Stimulated activated CD4-positive, alpha-beta T cell treated with anti-CD3 and anti-CD28 coated beads, Interleukin-4, amount 100 ng/mL, for 24 hours (primary cell): ENCODE data around the gene WFDC2.
A peak's percentile ranks its signal among the peaks of the same experiment; 100 is the strongest.
"Not testable (repeated sequence)": the region's sequence is repeated elsewhere in the genome, so short reads cannot be mapped to it uniquely, and the experiment has no call there.

ENCODE experiments used
- DNase-seq: peaks from one replicate; pipeline ENCODE4 v3.0.0-alpha.2; 2020

WFDC2 gene

DNA sequence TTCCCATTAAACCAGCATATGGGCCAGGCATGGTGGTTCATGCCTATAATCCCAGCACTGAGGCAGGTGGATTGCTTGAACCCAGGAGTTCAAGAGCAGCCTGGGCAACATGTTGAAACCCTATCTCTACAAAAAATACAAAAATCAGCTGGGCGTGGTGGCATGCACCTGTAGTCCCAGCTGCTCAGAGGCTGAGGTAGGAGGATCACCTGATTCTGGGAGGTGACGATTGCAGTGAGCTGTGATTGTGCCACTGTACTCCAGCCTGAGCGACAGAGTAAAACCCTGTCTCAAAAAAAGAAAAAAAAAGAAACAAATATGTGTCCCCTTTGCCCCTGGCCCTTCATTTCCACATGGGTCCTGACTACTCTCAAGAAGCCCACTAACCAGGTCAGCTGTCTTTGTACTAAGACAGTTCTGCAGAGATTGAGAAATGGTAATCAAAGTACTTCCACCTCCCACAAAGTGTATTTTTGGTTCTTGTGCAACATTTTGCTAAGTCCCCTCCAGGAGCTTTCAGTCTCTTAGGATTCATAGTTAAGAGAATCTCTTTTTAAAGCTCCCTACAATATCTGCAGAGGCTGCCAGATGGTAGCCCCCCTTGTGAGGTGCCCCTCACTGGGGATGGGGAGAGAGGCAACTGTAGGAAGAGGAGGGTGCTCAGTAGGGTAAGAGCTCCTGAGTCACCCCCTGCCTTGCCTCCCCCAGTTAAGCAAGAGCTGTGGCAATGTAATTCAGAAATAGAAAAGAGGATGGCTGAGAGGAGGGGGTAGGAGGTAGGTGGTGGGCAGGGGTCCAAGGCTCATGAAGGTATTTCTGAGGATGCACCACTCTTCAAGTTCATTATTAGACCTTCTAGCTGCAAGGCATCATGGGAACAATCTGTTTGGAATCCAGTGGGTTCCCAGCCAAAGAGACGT is 16.5 kb upstream of the WFDC2 start:
- DNase-seq, result no peak

DNA sequence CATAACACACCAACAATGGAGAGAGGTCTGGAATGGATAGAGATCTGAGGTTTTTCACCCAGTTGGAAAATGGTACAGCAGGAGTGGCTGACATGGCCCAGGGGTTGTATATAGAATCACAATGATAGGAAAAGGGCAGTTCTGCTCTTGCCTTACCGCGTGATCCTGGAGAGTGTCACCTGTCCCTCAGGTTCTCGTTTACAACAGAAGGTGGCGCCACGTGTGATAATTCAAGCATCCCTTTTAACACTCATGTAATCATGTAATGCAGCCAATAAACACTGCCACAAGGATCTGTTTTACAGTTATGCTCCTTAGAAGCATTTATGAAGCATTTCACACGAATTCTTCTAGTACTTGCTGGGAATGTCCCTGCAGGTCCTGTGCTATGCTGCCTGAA is 12.9 kb upstream of the WFDC2 start:
- peak; percentile 32 for DNase-seq

DNA sequence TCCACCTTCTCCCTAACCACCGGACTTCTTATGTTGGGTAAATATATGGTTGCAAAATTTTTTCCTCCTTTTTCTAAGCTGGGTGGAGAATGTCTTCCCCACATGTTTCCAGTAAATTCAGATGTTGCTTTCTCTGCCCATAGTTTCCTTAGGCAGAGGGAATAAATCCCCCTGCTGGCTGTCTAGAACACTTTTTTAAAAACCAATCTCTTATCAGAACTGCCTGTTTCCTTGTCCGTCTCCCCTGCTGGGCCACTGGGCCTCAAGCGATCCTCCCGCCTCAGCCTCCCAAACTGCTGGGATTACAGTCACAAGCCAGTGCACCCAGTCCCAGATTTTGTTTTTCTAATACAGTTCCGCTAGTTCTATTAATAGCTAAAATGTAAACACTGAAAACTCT is 9.9 kb upstream of the WFDC2 start:
- no peak for DNase-seq

DNA sequence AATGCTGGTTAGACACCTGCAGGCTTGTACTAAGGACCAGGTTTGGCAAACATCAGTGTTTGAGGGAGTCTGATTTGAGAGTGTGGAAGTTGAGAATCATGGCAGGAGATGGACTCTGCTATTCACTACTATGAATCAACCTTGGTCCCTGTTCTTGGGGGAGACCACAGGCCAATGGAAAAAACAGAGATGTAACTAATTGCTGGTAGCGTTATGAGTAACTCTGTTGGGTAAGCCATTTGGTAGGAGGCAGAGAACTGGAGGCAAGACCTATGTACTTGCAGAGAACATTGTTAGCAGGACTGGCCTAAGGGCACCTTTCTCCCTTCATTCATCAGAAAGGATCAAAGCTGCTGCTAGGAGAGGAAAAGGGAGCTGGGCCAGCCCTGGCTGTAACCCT is 8.3 kb upstream of the WFDC2 start:
- DNase-seq, result no peak

DNA sequence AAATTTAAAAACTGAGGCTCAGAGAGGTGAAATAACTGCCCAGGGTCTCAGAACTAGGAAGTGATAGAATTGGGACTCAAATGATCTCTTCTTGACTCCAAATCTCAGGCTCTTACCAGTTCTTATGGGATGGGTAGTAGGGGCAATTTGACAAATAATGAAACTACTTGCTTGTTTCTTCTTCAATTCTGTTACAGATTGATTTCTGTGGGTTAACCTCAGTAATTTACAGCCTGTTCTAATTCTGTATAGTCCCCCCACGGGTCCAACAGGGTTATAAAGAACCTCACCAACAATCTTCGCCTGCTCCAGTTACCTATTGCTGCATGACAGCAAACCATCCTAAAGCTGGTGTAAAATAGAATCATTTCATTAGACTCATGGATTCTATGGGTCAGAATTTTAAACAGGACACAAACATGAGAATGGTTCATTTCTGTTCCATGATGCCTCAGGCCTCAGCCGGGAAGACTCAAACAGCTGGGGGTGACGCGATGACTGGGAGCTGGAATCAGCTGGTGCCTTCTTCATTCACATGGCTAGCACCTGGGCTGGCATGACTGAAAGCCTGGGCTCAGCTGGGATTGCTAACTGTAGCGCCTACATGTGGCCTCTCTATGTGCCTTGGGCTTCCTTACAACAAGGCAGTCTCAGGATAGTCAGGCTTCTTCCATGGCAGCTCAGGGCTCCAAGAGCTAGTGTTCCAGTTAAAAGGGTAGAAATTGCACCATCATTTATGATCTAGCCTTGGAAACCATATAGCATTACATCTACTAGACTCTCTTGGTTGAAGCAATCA is 6.6 kb upstream of the WFDC2 start:
- DNase-seq, result no peak

DNA sequence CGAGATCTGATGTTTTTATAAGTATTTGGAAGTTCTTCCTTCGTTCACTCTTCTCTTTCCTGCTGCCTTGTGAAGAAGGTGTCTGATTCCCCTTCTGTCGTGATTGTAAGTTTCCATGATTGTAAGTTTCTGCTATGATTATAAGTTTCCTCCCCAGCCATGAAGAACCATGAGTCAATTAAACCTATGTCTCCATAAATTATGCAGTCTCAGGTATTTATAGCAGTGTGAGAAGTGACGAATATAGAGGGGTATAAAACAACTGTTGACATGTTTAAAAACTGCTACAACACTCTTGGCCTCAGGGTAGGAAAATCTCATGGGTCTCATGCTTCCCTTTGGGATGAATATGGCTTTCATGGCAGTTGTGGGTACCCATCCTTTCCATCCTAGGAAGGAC is 5.8 kb upstream of the WFDC2 start:
- DNase-seq, result no peak

DNA sequence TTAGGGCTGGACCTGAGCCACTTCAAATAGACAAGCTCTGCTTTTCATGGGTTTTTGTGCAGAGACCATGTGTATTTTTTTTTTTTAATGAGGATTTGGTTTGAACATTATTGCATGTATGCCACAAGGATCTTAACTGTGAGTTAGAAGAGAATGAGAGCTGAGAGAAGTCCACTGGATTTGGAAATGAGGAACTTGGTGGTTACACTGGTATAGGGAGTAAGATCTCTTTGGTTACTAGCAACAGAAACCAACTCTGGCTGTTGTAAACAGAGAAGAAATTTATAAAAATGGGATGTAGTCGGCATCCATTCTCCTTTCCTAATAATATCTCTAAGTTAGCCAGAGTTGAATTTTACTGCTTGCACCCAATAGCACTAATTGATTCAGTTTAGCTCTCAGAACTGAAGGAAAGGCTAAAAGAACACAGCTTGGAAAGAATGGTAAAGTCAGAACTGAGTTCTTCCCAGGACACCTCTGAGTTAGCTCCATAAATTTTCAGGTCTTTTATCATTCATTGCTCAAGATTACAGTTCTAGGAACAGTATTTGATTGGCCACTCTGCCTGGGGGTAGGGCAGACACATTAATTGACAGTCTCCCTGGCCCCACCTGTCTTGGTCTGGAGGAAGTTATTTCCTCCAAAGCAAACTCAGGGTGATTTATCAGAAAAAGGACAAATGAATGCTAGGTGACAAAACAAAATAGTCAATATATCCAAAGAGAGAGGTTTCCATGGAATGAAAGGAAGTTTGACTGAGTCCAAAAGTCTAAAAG is 3.9 kb upstream of the WFDC2 start:
- no peak for DNase-seq

DNA sequence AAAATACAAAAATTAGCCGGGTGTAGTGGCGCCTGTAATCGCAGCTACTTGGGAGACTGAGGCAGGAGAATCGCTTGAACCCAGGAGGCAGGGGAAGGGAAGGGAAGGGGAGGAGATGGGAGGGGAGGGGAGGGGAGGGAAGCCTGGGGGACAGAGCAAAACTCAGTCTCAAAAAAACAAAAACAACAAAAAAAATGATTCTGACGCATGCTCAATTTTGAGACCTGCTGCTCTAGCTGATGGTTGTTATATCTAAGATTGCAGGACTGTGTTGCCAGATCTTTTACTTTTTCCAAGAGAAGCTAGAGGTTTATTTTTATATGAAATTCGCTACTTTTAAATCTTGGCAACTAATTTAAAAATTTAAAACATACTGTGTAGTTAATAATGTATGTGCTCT is 2.4 kb upstream of the WFDC2 start:
- no peak for DNase-seq

DNA sequence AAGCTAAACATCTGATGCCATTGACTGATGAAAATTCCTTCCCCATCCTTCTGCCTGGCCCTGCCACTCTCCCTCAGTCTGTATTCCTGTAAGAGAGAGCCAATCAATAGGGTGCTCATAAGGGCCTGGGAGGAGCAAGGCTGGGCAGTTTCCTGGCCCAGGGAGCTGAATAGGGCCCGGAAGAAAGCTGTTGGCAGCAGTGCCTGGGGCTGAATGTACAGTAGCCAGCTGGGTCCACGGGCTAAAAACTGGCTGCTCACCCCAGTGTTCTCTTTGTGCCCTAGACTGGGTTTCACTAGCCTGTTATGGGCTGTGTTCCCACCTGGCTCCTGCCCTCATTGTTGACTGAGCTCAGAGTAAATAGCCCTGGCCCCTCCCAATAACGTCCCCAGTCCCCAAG is 1.7 kb upstream of the WFDC2 start:
- no peak for DNase-seq

DNA sequence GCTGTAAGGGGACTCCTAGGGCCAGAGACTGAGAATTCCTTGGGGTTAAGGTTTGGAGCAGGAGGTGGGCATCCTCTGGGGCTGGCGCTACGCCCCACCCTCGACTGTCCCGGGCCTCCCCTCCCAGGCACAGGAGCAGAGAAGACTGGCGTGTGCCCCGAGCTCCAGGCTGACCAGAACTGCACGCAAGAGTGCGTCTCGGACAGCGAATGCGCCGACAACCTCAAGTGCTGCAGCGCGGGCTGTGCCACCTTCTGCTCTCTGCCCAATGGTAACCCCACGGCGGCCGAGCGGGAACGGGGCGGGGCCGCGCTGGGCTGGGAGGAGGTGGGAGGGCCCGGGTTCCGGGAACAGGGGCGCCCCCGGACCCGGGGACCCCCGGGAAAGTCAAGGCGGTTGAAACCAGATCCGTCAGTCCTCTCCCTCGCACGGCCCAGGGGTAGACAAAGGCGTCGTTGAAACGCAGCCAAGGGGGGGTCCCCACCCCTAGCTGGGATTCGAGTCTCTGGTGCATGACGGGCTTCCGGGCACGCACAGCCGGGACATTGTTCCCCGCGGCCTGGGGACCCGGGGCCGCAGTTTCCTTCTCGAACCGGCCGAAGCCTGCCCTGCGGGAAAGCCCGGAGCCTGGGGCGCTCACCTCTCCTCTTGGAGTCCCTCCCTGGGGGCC is 844 bp downstream of the WFDC2 start:
- peak; percentile 7 for DNase-seq

DNA sequence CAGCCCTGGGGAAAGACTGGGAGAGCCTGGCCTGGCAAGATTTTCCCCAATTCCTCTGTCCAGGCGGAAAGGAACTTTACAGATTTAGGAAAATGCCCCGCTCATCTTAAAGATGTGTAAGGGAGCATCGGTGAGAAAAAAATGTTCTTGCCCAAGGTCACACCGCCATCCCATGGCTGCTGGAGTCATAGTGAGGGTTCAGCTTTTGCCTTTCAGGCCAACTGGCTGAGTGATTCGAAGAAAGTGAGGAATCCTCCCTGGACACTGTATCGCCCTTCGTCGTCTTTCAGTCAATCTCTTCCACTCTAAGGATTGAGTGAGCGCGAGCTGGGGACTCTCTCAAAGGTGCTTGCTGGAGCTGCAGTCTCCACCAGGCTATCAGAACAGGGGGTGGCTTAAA is 1.4 kb downstream of the WFDC2 start:
- DNase-seq, result no peak

DNA sequence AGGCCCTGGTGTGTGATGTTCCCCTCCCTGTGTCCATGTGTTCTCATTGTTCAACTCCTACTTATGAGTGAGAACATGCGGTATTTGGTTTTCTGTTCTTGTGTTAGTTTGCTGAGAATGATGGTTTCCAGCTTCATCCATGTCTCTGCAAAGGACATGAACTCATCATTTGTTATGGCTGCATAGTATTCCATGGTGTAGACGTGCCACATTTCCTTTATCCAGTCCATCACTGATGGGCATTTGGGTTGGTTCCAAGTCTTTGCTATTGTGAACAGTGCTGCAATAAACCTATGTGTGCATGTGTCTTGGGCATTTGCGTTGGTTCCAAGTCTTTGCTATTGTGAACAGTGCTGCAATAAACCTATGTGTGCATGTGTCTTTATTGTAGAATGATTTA is 2.7 kb downstream of the WFDC2 start:
- DNase-seq, result not testable (repeated sequence)

DNA sequence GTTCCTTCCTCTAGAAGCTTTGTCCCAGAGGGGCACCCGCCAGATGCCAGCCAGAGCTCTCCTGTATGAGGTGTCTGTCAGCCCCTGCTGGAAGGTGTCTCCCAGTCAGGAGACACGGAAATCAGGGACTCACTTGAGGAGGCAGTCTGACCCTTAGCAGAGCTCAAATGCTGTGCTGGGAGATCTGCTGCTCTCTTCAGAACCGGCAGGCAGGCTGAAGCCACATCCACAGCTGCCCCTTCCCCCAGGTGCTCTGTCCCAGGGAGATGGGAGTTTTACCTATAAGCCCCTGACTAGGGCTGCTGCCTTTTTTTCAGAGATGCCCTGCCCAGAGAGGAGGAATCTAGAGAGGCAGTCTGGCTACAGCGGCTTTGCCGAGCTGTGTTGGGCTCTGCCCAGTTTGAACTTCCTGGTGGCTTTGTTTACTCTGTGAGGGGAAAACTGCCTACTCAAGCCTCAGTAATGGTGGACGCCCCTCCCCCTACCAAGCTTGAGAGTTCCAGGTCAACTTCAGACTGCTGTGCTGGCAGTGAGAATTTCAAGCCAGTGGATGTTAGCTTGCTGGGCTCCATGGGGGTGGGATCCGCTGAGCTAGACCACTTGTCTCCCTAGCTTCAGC is 8.1 kb downstream of the WFDC2 start:
- DNase-seq, result not testable (repeated sequence)

DNA sequence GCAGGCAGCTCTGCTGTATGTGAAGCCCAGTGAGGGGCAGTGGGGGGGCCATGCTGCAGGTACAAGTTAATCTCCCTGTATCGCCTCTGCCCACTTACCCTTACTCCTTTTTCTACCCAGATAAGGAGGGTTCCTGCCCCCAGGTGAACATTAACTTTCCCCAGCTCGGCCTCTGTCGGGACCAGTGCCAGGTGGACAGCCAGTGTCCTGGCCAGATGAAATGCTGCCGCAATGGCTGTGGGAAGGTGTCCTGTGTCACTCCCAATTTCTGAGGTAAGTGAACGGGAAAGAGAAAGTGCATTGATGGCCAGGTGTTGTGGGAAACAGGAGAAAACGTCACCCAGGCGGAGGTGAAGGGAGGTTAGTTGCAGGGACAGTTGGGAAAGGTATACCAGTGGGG is 10.3 kb downstream of the WFDC2 start:
- DNase-seq, result no peak

DNA sequence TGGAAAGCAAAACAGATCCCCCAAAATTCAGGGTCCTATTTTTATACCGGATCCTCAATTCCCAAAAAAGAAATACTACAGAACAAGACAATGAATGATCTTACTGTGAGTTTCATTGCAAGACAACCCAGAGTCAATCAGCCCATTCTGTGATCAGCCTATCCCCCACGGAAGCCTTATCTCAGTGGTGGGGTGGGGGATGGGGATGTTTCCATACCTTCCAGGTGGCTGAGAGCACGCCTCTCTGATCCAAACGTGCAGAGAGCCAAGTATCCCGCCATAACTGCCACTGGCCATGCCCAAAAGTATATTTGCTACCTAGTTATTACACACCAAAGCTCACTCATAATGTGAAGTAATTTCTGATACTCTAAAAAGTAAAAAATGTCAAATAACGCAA is 15.1 kb downstream of the WFDC2 start:
- no peak for DNase-seq

DNA sequence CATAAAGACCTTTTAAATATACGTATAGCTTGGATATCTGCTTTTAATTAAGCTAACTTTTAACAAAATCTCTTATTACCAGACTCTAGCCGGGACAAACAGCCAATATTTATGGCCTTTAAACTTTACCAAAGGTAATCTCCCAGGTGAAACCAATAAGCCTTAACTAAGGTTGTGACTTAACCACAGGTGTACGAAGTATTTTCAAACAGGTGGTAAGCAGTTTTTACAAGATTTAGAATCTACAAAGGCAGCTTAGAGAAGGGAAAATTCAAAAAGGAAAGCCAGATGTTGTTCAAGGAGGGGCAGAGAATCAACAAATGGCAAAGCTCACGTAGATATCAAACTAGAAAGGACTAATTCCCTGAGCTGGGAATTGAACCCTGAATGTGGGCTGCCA is 15.8 kb downstream of the WFDC2 start:
- DNase-seq, result no peak

DNA sequence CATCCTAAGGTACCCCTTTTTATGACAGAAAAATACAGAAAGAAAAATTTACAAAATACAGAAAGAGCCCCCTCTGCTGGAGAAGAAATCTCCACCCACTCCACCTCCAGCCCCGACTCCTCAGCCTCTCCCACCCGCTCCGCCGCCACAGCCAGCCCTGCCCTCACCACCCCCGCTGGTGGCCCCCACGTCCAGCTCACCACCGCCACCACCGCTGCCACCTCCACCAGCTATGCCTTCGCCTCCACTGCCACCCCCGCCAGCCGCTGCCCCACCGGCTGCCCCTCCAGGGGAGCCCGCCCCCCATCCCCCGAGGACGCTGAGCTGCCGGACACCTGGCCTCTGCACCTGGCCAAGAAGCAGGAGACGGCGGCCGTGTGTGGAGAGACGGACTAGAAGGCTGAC is 17.7 kb downstream of the WFDC2 start:
- DNase-seq, result no peak

DNA sequence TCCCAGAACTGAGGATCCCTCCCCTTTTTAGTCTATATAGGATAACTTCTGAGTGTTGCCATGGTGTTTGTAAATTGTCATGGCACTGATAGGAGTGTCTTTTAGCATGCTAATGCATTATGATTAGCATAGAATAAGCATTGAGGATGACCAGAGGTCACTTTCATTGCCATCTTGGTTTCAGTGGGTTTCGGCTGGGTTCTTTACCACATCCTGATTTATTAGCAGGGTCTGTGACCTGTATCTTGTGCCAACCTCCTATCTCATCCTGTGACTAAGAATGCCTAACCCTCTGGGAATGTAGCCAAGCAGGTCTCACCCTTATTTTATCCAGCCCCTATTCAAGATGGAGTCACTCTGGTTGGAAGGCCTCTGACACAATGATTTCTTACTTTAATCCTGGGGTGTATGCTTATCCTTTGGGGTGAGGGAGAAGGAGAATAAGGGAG is 19.6 kb downstream of the WFDC2 start:
- no peak for DNase-seq

DNA sequence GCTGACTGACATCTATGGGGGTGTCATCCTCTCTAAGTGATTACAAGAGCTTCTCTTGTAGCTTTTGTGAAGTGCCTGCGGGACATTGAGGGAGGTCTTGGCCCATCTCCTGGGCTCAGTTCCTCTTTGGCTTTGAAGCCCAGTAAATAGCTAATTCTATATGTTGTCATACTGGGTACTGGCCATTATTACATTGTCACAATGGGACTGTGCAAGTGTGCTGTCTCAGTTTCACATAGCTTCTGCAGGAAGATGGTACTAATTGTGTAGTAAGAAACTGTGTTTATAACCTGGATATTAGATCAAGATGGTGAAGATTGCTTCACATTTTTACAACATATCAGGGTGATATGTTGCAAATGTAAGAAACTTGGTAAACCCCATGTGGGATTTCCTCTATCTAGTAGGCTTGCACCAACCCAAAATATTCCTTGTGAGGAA is 26.0 kb downstream of the WFDC2 start:
- DNase-seq, result no peak

DNA sequence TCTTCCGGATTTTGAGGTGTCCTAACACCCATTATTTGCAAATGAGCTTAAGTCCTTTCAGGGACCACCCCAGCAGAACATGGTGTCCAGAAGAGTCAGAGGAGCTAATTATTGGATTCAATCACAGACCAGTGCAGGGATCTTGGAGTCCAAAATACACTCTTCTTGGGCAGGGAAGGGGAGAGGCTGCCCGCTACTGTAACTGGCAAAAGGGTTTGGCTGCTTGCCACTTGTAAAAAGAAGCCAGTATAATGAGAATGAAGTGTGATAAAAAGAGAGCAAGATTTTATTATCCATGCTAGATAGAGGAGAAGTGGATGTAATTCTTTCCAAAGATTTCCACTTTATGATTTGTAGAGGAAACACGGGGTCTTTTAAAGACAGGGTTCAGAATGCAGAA is 26.6 kb downstream of the WFDC2 start:
- no peak for DNase-seq

DNA sequence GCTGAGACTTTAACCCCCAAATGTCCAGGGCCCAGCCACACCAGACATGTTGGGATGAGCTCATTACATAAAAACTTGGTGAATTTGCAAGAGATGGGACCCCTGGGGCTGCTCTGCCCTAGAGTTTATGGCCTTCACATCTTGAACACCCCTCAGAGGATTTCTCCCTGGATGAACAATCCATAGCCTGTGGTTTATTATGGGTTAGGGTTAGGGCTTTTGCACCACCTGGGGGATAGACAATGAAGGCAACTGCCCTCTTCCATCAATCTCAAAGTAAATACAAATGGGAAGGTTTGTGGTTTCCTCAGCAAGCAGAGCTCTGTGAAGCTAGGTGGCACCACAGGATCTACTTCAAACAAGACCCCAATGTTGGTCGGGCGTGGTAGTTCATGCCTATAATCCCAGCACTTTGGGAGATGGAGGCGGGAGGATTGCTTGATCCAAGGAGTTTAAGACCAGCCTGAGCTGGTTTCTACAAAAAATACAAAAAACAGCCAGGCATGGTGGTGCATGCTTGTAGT is 28.5 kb downstream of the WFDC2 start:
- DNase-seq, result no peak

DNA sequence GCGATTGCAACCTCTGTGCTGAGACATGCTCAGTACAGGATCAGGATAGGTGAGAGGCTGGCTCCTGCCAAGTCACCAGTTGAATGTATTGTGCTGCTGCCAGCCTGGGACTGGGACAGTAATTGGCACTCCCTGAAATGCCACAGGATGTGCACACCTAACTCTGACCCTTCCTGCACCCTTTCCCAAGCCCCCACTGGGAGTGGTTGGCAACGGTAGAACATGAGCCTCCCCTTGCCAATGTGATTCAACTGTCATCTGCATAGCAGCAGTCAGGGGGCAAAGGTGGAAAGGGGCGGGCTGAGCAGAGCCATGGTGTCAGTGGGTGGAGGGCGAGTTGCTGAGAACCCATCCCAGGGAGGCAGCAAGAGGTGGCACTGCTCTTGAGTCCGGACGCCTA is 30.5 kb downstream of the WFDC2 start:
- DNase-seq, result no peak
